ENCODE results near the gene CYTIP. TPM values are rescaled to one million over a fixed set of nuclear protein-coding genes. Genes with fewer than 3 reads are reported as not detected.

The CYTIP gene
- total RNA-seq, 2 experiments from 2014 or later = 233 to 238 TPM

DNA sequence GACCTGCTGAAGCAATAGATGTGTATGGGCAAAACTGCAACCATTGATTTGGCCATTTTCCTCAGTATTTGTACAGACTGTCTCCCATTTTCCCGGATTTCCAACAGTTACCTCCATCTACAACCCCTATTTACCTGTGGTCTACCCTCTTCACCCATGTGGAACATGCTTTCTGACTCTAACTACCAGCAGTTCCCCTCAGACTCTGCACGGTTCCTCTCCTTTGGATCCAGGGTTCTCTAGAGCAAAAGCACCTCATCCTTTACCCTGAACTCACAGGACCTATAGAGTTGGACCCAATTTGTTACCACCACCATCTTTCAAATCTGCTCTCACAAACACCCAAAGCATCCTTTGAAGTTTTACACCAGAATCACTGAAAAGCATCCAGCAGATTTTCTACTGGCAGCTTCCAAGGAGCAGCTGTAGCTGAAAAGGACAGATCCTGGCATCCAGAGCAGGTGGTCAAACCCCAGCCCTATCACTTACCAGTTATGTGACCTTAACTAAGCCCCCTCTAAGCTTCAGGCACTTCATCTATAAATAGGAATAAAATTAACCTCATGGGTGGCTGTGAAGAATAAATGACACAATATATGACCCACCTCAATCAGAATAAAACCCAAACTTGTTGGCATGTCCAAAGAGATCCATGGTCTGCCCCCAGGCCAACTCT, 15.3 kb downstream of the CYTIP start:
- H3K27ac Mint-ChIP-seq = peak overlapping the region; percentile 75
- H3K27me3 Mint-ChIP-seq = no peaks in the 10 kb centered on the region
- H3K9me3 Mint-ChIP-seq = peaks cover 3% of the 10 kb centered on the region
- peak overlapping the region; percentile 81 for H3K4me3 Mint-ChIP-seq
- no peak for ATAC-seq (ENCODE audit: low read depth)
- peaks cover 75% of the 10 kb centered on the region for H3K4me1 Mint-ChIP-seq
- POLR2A ChIA-PET = interaction anchor here (1.0 to 18.8 kb wide), 7 partner anchors 2 to 101 kb away, joined by 3 to 470 read pairs (median 5); partner anchors contain the start of gene CYTIP
- DNase-seq = no peak
- H3K36me3 Mint-ChIP-seq = peaks cover 87% of the 10 kb centered on the region

DNA sequence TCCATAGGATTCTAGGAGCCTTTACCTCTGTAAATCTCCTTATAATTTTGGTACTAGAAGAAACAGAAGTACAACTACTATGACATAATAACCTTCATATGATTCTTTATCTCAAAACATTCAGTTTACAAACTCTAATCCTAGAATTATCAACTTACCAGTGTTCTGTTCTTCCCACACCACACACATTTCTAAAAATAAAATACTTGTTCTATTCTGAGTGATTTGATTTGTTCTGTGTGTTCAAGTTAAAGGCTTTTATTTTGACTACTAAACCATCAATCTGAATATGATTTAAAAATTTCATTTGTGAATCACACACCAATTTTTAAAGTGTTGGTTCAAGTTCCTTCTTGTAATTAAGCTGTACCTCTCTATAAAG, 16.0 kb downstream of the CYTIP start:
- ATAC-seq (ENCODE audit: low read depth) (no peak), DNase-seq (no peak)
- H3K4me1 Mint-ChIP-seq = peaks cover 73% of the 10 kb centered on the region
- peak overlapping the region; percentile 75 for H3K27ac Mint-ChIP-seq
- H3K27me3 Mint-ChIP-seq = no peaks in the 10 kb centered on the region
- peaks cover 83% of the 10 kb centered on the region for H3K36me3 Mint-ChIP-seq
- H3K9me3 Mint-ChIP-seq = peaks cover 3% of the 10 kb centered on the region
- H3K4me3 Mint-ChIP-seq = no peak overlapping the region
- POLR2A ChIA-PET = interaction anchor here (0.7 to 18.8 kb wide), 8 partner anchors 1 to 100 kb away, joined by 3 to 470 read pairs (median 4); partner anchors contain the start of gene CYTIP

DNA sequence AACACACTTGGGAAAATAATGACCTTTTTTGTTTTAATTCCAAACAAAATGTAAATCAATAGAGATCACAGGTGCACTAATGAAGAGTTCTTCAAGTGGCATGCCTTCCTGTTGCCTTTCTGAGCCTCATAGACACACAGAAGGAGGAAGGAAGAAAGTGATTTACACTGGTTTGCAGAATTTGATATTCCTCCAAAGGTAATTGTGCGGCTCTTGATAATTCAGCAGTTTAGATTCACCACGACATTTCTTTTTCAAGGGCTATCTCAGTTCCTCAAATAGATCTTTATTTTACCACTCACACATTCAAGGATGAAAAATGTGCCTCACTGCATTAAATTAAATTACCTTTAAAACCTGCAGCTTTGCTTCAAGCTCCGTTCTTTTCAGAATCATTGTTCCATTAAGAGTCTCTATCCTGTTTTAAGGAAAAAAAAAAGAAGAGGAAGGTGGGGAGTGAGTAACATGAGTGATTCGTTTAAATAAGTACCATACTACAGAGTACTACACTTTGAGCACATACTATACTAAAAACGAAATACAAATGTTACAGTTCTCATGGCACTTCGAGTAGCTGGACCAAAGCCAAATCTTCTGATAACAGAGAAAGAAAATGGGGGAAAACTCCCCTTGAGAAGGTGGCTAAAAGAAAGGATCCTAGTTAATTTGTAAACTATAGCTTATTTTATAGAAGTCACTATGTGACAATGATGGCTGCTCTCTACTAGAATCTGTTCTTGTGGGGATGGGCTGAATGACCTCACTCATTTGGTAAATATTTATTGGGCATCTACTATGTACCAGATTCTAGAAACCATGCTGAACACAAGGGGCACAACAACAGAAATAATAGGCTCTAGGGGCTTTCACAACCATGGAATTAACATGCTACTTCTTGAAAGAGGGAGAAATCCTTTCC, 16.6 kb downstream of the CYTIP start:
- Mint-ChIP-seq H3K27ac (peak overlapping the region; percentile 35), H3K36me3 (peaks cover 81% of the 10 kb centered on the region), H3K4me1 (peaks cover 68% of the 10 kb centered on the region), H3K27me3 (no peaks in the 10 kb centered on the region), H3K4me3 (peak overlapping the region; percentile 31), H3K9me3 (peaks cover 3% of the 10 kb centered on the region)
- DNase-seq (no peak), ATAC-seq (ENCODE audit: low read depth) (no peak)
- POLR2A ChIA-PET = interaction anchor here (0.7 to 18.8 kb wide), 7 partner anchors 9 to 99 kb away, joined by 3 to 470 read pairs (median 3); partner anchors contain the start of gene CYTIP

DNA sequence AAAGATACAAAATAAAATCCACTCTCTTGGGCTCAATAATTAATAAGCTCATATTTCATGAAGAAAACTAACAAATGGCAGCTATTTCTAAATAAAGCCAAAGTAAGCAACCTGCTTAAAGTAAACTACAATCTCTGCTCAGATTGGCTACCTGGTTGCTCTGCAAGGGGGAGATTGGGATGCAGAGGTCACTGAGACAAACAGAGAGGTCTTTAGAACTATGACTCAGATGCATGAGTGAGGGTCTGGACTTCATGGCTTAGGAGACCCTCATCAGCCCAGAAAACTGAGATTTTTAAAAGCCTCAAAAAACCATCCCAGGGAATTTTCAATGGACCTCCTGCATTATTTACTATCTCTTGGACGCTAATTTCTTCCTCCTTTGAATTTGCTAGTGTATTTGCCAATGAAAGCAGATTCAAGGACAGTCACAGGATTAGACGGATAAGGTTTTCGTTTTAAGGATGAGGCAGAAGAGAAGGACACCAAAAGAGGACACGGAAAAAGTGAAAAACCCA, 17.4 kb downstream of the CYTIP start:
- ATAC-seq (ENCODE audit: low read depth) (no peak), DNase-seq (no peak)
- H3K4me3 Mint-ChIP-seq = peak overlapping the region; percentile 31
- H3K4me1 Mint-ChIP-seq = peaks cover 66% of the 10 kb centered on the region
- H3K9me3 Mint-ChIP-seq = peaks cover 3% of the 10 kb centered on the region
- peak overlapping the region; percentile 35 for H3K27ac Mint-ChIP-seq
- peaks cover 81% of the 10 kb centered on the region for H3K36me3 Mint-ChIP-seq
- POLR2A ChIA-PET = interaction anchor here (1.6 to 18.8 kb wide), 2 partner anchors 10 to 11 kb away, joined by 3 to 470 read pairs; partner anchors contain the start of gene CYTIP
- H3K27me3 Mint-ChIP-seq = no peaks in the 10 kb centered on the region

DNA sequence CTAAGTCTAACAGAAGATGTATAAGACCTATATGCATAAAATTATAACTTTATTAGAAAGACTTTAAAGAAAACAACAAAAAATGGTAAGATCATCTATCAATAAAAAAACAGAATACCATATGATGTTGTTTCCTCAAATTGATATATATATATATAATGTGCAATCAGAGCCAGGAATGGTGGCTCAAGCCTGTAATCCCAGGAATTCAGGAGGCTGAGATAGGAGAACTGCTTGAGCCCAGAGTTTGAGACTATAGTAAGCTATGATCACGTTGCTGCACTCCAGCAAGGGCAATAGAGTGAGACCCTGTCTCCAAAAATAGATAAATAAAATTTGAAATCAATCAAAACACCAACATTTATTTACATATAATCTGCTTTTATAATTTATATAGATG, 19.5 kb downstream of the CYTIP start:
- POLR2A ChIA-PET = interaction anchor here (18.8 kb wide), 1 partner anchor 12 kb away, joined by 470 read pairs; the partner anchor contains the start of gene CYTIP
- peaks cover 3% of the 10 kb centered on the region for H3K9me3 Mint-ChIP-seq
- peaks cover 77% of the 10 kb centered on the region for H3K36me3 Mint-ChIP-seq
- H3K4me1 Mint-ChIP-seq = peaks cover 70% of the 10 kb centered on the region
- no peak for ATAC-seq (ENCODE audit: low read depth)
- no peaks in the 10 kb centered on the region for H3K27me3 Mint-ChIP-seq
- no peak for DNase-seq
- H3K27ac Mint-ChIP-seq = no peak overlapping the region
- H3K4me3 Mint-ChIP-seq = no peak overlapping the region

DNA sequence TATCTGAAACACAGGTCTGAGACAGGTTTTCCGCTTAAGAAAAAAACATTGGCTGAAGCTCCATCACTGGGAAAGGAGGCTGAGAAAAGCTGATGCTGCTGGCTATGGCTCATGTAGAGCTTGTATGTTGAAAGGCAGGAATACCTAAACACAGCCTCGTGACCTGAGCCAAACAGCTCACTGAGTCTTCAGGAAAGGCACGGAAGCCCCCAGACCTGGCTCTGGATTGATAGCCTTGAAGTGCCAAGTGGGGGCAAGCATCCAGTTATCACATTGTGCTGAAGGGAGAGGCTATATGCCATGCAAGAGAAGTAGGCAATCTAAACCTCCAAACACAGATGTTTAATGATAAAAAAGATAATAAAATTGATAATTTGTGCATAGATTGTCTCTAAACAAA, 21.9 kb downstream of the CYTIP start:
- Mint-ChIP-seq H3K9me3 (peaks cover 3% of the 10 kb centered on the region), H3K27ac (peak overlapping the region; percentile 75), H3K4me3 (peak overlapping the region; percentile 63), H3K36me3 (peaks cover 69% of the 10 kb centered on the region), H3K27me3 (no peaks in the 10 kb centered on the region), H3K4me1 (peaks cover 65% of the 10 kb centered on the region)
- DNase-seq (no peak), ATAC-seq (ENCODE audit: low read depth) (no peak)
- POLR2A ChIA-PET = interaction anchor here (0.7 to 18.8 kb wide), 3 partner anchors 14 to 505 kb away, joined by 3 to 470 read pairs (median 4); partner anchors contain the start of gene CYTIP

DNA sequence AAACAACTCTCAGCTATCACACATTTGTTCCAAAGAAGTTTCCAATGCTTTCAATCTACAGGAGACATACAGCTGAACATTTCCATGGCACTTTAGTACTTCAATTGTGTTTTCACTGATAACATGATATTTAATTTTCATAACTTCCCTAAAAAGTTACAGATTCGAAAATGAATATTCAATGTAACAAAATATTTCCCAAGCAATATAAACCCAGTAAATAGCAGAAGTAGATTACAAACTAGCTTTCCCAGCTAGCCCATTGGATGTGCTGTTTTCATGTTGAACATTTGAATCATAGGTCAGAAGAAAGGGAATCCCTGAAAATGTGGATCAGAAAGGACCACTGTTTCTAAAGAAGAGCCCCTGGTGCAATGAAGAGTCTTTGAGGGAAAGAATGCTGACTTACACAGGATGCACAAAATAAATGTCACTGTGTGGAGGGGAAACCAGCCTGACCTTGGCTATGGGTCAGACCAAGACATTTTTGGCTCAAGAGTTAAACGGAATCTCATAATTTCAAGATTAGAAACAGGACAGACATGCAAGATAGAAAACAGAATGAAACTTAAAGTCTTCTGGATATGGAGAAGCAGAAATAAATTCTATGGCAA, 22.5 kb downstream of the CYTIP start:
- peak overlapping the region; percentile 63 for H3K4me3 Mint-ChIP-seq
- ATAC-seq (ENCODE audit: low read depth) = no peak
- peak overlapping the region; percentile 85 for H3K27ac Mint-ChIP-seq
- DNase-seq = no peak
- H3K27me3 Mint-ChIP-seq = no peaks in the 10 kb centered on the region
- H3K9me3 Mint-ChIP-seq = peaks cover 3% of the 10 kb centered on the region
- peaks cover 63% of the 10 kb centered on the region for H3K4me1 Mint-ChIP-seq
- H3K36me3 Mint-ChIP-seq = peaks cover 68% of the 10 kb centered on the region
- POLR2A ChIA-PET = interaction anchor here (0.7 to 18.8 kb wide), 5 partner anchors 9 to 43 kb away, joined by 3 to 470 read pairs (median 4); partner anchors contain the start of gene CYTIP

DNA sequence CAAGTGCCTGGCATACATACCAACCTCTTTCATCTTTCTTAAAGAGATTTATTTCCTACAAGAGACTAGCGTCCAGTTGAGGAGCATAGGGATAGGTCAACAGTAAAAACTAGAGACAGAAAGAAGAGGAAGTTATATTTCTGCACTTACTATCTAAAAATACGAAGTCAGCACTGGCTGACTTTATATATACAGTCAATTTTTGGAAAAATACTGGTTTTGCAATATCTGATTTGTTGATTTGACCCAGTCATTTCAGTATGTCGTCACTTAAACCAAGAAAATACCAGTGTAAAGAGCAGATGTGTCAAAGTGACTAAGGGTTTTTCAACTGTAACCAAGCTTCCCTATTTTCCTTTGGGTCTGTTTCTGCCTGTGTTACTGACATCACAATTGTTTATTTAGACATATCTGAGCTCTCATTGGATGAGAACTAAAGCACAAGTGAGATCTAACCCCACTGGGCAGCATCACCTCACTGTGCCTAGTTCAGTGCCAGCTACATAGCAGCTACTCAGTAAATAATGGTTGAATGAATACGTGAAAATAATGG, 23.0 kb downstream of the CYTIP start:
- H3K27me3 Mint-ChIP-seq = no peaks in the 10 kb centered on the region
- H3K9me3 Mint-ChIP-seq = peaks cover 3% of the 10 kb centered on the region

DNA sequence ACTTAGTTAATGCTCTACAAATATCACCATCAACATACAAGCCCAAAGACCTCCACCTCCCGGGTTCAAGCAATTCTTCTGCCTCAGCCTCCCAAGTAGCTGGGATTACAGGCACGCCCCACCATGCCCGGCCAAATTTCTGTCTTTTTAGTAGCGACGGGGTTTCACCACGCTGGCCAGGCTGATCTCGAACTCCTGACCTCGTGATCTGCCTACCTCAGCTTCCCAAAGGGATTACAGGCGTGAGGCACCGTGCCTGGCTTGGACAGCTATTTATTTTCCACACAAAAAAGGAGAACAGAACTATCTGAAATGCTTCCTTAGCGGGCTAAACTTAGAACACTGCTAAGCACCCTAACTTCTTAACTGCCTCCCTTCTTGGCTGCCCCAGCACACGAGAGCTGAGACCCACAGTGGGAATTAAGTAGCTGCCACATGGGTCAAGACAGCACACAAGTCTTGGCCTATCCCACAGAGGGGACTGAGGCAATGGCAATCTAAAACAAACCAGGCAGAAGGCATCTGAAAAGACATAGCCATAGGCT, 24.8 kb downstream of the CYTIP start:
- Mint-ChIP-seq H3K27me3 (no peaks in the 10 kb centered on the region), H3K4me1 (peaks cover 74% of the 10 kb centered on the region)
- no peak for DNase-seq

More for the DNA sequence above, 23.0 kb downstream of the CYTIP start:
- Mint-ChIP-seq H3K4me1 (peaks cover 64% of the 10 kb centered on the region), H3K36me3 (peaks cover 66% of the 10 kb centered on the region), H3K4me3 (peak overlapping the region; percentile 63), H3K27ac (peak overlapping the region; percentile 85)
- DNase-seq = no peak
- POLR2A ChIA-PET = interaction anchor here (0.6 to 18.8 kb wide), 5 partner anchors 9 to 93 kb away, joined by 3 to 470 read pairs (median 4); partner anchors contain the start of gene CYTIP
- ATAC-seq (ENCODE audit: low read depth) = peak; percentile 24

DNA sequence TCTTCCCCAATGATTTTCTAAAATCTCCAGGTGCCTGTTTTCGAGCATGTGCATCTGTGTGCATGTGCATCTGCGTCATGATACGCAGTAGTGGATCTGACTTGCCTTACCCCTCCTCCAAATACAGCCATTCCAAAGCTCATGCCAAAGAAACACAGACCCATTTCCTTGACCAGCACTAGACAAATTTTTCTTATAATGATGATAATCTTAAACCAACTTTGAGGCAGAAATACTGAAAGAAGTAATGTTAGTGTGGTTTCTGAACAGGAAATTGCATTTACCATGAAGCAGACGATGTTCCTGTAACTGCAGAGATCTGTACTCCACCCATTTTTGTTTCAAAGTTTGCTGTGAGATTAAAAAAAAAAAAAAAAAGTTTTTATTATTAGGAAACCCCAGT, 25.6 kb downstream of the CYTIP start:
- Mint-ChIP-seq H3K4me3 (peak overlapping the region; percentile 74), H3K36me3 (peaks cover 70% of the 10 kb centered on the region), H3K27ac (peak overlapping the region; percentile 88), H3K27me3 (no peaks in the 10 kb centered on the region), H3K4me1 (peaks cover 78% of the 10 kb centered on the region), H3K9me3 (no peaks in the 10 kb centered on the region)
- POLR2A ChIA-PET = interaction anchor here (0.7 to 18.8 kb wide), 12 partner anchors 9 to 89 kb away, joined by 3 to 470 read pairs (median 5); partner anchors contain the start of gene CYTIP
- DNase-seq = no peak
- ATAC-seq (ENCODE audit: low read depth) = peak; percentile 28

More for the DNA sequence above, 24.8 kb downstream of the CYTIP start:
- Mint-ChIP-seq H3K9me3 (no peaks in the 10 kb centered on the region), H3K27ac (peak overlapping the region; percentile 88), H3K4me3 (peak overlapping the region; percentile 43), H3K36me3 (peaks cover 72% of the 10 kb centered on the region)
- no peak for ATAC-seq (ENCODE audit: low read depth)
- POLR2A ChIA-PET = interaction anchor here (0.8 to 18.8 kb wide), 10 partner anchors 12 to 88 kb away, joined by 3 to 470 read pairs (median 4); partner anchors contain the start of gene CYTIP

DNA sequence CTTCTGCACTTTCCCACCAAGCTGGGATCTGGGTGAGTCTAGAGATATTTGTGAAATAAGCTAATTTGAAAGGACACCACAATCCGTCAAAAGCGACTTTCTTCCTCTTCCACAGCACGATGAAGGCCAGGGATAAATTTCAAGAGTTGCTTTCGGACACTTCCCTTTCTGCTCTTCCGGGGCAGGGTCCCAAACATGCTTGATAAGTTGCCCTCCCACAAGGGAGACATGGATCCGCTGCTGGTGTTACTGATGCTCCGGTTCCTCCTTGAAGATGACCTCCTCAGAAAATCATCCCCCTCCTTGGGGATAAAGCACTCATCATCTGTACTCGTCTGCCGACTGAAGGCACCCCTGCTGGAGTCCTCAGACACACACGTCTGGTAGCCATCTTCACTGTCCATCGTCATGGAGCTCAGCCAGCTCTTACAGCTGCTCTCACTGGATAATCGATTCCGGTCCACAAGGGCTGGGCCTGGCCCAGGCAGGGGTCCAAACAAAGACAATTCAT, 28.2 kb downstream of the CYTIP start:
- Mint-ChIP-seq H3K4me3 (peak overlapping the region; percentile 68), H3K27me3 (no peaks in the 10 kb centered on the region), H3K36me3 (peaks cover 70% of the 10 kb centered on the region), H3K27ac (peak overlapping the region; percentile 87), H3K4me1 (peaks cover 79% of the 10 kb centered on the region), H3K9me3 (no peaks in the 10 kb centered on the region)
- POLR2A ChIA-PET = interaction anchor here (0.9 to 5.6 kb wide), 5 partner anchors 11 to 63 kb away, joined by 3 to 173 read pairs (median 5); partner anchors contain the start of gene CYTIP
- ATAC-seq (ENCODE audit: low read depth) = no peak
- no peak for DNase-seq
